CD4-positive, alpha-beta T cell treated with Interleukin-17A for 4 hours (primary cell): ENCODE results near the gene ARID2.

Experiments used
- DNase-seq: peaks from one replicate; pipeline ENCODE4 v3.0.0-alpha.2; 2020; ENCODE audit warnings: mixed read lengths

ARID2 gene

GRCh38 chr12:45878630-45879255, 149.2 kb downstream of the ARID2 start:
- peak; percentile 47 for DNase-seq

GRCh38 chr12:45879363-45879895, 149.9 kb downstream of the ARID2 start:
- DNase-seq, result no peak

- DNase-seq, result no peak
These were observed 151.0 kb downstream of the ARID2 start for GRCh38 chr12:45880533-45880932.

- no peak for DNase-seq
These were observed 153.7 kb downstream of the ARID2 start for GRCh38 chr12:45883187-45883586.

- no peak for DNase-seq
These were observed 157.2 kb downstream of the ARID2 start for GRCh38 chr12:45886685-45887084.

- DNase-seq, result no peak
These were observed 158.0 kb downstream of the ARID2 start for GRCh38 chr12:45887544-45887943.

- DNase-seq, result no peak
These were observed 160.8 kb downstream of the ARID2 start for GRCh38 chr12:45890276-45890675.

GRCh38 chr12:45893240-45893639, 163.7 kb downstream of the ARID2 start:
- no peak for DNase-seq

GRCh38 chr12:45895961-45896360, 166.5 kb downstream of the ARID2 start:
- DNase-seq, result no peak

GRCh38 chr12:45898094-45898493, 168.6 kb downstream of the ARID2 start:
- no peak for DNase-seq

GRCh38 chr12:45907955-45908354, 178.4 kb downstream of the ARID2 start:
- no peak for DNase-seq

- DNase-seq, result no peak
These were observed 179.7 kb downstream of the ARID2 start for GRCh38 chr12:45909041-45909713.

- no peak for DNase-seq
These were observed 183.3 kb downstream of the ARID2 start for GRCh38 chr12:45912774-45913173.

- no peak for DNase-seq
These were observed 184.1 kb downstream of the ARID2 start for GRCh38 chr12:45913631-45914030.

- no peak for DNase-seq
These were observed 184.6 kb downstream of the ARID2 start for GRCh38 chr12:45914090-45914489.

- DNase-seq, result no peak
These were observed 185.9 kb downstream of the ARID2 start for GRCh38 chr12:45915405-45915804.

GRCh38 chr12:45918818-45919217, 189.3 kb downstream of the ARID2 start:
- no peak for DNase-seq

- no peak for DNase-seq
These were observed 198.8 kb downstream of the ARID2 start for GRCh38 chr12:45928309-45928708.

- no peak for DNase-seq
These were observed 200.9 kb downstream of the ARID2 start for GRCh38 chr12:45930369-45930768.

GRCh38 chr12:45933504-45933903, 204.0 kb downstream of the ARID2 start:
- no peak for DNase-seq

GRCh38 chr12:45934956-45935355, 205.4 kb downstream of the ARID2 start:
- no peak for DNase-seq

- DNase-seq, result no peak
These were observed 209.1 kb downstream of the ARID2 start for GRCh38 chr12:45938566-45938965.

GRCh38 chr12:45939759-45940158, 210.3 kb downstream of the ARID2 start:
- DNase-seq, result no peak

- DNase-seq, result no peak
These were observed 215.3 kb downstream of the ARID2 start for GRCh38 chr12:45944771-45945170.

- no peak for DNase-seq
These were observed 216.9 kb downstream of the ARID2 start for GRCh38 chr12:45946435-45946834.
